ENCODE measurements around the gene SPART.
"Not testable (repeated sequence)": the region's sequence is repeated elsewhere in the genome, so short reads cannot be mapped to it uniquely, and the experiment has no call there.

The SPART gene

DNA sequence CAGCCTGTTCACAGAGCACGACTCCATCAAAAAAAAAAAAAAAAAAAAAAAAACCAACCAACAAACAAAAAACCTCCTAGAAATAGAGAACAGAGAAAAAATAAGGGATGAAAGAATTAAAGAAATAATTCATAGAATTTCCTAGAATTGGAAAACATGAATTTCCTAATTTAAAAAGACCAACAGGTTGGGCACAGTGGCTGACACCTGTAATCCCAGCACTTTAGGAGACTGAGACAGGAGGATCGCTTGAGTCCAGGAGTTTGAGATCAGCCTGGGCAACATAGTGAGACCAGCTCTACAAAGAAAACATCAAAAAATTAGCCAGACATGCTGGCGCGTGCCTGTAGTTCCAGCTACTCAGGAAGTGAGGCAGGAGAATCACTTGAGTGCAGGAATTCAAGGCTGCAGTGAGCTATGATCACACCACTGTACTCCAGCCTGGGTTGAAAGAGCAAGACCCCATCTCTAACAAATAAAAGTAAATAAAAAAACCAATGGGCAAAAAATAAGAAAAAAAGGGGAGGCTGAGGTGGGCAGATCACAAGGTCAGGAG, 6.5 kb downstream of the SPART start:
- Histone ChIP-seq H3K4me3 (ENCODE audit: low read length) (no peak overlapping the region), H3K4me1 (ENCODE audit: low read length) (no peaks in the 10 kb centered on the region), H3K27me3 (ENCODE audit: low read depth, low read length) (no peaks in the 10 kb centered on the region), H3K9ac (ENCODE audit: low read length) (no peak overlapping the region), H3K4me2 (ENCODE audit: low read length) (no peak overlapping the region), H3K79me2 (ENCODE audit: low read length) (no peaks in the 10 kb centered on the region), H3K27ac (ENCODE audit: low read length) (no peak overlapping the region), H2AFZ (ENCODE audit: low read depth, low read length) (no peak overlapping the region), H3K9me3 (ENCODE audit: insufficient read depth, low read length) (no peaks in the 10 kb centered on the region), H4K20me1 (ENCODE audit: insufficient read depth, low read length) (no peaks in the 10 kb centered on the region), H3K36me3 (replicated peaks; ENCODE audit: low read depth, low read length) (no peaks in the 10 kb centered on the region)
- TF ChIP-seq, protein P1, sequence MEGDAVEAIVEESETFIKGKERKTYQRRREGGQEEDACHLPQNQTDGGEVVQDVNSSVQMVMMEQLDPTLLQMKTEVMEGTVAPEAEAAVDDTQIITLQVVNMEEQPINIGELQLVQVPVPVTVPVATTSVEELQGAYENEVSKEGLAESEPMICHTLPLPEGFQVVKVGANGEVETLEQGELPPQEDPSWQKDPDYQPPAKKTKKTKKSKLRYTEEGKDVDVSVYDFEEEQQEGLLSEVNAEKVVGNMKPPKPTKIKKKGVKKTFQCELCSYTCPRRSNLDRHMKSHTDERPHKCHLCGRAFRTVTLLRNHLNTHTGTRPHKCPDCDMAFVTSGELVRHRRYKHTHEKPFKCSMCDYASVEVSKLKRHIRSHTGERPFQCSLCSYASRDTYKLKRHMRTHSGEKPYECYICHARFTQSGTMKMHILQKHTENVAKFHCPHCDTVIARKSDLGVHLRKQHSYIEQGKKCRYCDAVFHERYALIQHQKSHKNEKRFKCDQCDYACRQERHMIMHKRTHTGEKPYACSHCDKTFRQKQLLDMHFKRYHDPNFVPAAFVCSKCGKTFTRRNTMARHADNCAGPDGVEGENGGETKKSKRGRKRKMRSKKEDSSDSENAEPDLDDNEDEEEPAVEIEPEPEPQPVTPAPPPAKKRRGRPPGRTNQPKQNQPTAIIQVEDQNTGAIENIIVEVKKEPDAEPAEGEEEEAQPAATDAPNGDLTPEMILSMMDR (IDR thresholded peaks at IDR 0.05; ENCODE audit: low read depth, low read length), result no peak
- no peak for TF ChIP-seq EZH2phosphoT487 (IDR thresholded peaks at IDR 0.05; ENCODE audit: low read depth)

GRCh38 chr13:36337938-36338641, 8.1 kb downstream of the SPART start:
- Histone ChIP-seq H2AFZ (ENCODE audit: low read depth, low read length) (no peak overlapping the region), H3K4me3 (ENCODE audit: low read length) (no peak overlapping the region), H3K79me2 (ENCODE audit: low read length) (no peaks in the 10 kb centered on the region), H3K9ac (ENCODE audit: low read length) (no peak overlapping the region), H3K27me3 (ENCODE audit: low read depth, low read length) (no peaks in the 10 kb centered on the region), H3K36me3 (replicated peaks; ENCODE audit: low read depth, low read length) (no peaks in the 10 kb centered on the region), H4K20me1 (ENCODE audit: insufficient read depth, low read length) (no peaks in the 10 kb centered on the region), H3K9me3 (ENCODE audit: insufficient read depth, low read length) (no peaks in the 10 kb centered on the region), H3K27ac (ENCODE audit: low read length) (no peak overlapping the region), H3K4me2 (ENCODE audit: low read length) (no peak overlapping the region), H3K4me1 (ENCODE audit: low read length) (no peaks in the 10 kb centered on the region)
- TF ChIP-seq EZH2phosphoT487 (IDR thresholded peaks at IDR 0.05; ENCODE audit: low read depth), result no peak
- TF ChIP-seq, protein P1 (IDR thresholded peaks at IDR 0.05; ENCODE audit: low read depth, low read length), result no peak

DNA sequence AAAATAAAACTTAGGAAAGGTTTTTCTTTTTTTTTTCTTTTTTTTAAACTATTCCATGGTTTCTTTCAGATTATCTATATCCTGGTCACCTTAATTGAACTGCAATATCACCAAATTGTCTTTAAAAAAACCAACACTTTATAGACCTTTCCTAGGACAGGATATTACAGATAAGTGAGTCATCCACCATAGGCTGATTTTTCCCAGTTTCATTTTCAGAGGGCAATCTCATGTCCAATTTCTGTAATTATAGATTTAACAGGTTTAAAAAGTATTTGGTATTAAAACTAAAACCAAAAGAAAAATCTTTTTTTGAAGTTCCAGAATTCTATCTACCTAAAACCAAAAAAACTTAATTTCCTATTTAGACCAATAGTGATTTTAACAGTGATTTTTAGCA, 13.2 kb downstream of the SPART start:
- no peak for TF ChIP-seq EZH2phosphoT487 (IDR thresholded peaks at IDR 0.05; ENCODE audit: low read depth)
- TF ChIP-seq, protein P1 (IDR thresholded peaks at IDR 0.05; ENCODE audit: low read depth, low read length), result no peak
- H3K9ac ChIP-seq (ENCODE audit: low read length), result no peak overlapping the region
- H3K4me1 ChIP-seq (ENCODE audit: low read length), result no peaks in the 10 kb centered on the region
- no peaks in the 10 kb centered on the region for H4K20me1 ChIP-seq (ENCODE audit: insufficient read depth, low read length)
- H3K27ac ChIP-seq (ENCODE audit: low read length), result no peak overlapping the region
- no peak overlapping the region for H3K4me3 ChIP-seq (ENCODE audit: low read length)
- no peaks in the 10 kb centered on the region for H3K27me3 ChIP-seq (ENCODE audit: low read depth, low read length)
- H3K79me2 ChIP-seq (ENCODE audit: low read length), result no peaks in the 10 kb centered on the region
- no peak overlapping the region for H2AFZ ChIP-seq (ENCODE audit: low read depth, low read length)
- H3K4me2 ChIP-seq (ENCODE audit: low read length), result no peak overlapping the region
- no peaks in the 10 kb centered on the region for H3K9me3 ChIP-seq (ENCODE audit: insufficient read depth, low read length)
- H3K36me3 ChIP-seq (replicated peaks; ENCODE audit: low read depth, low read length), result no peaks in the 10 kb centered on the region

GRCh38 chr13:36332255-36332654, 13.9 kb downstream of the SPART start:
- H3K36me3 ChIP-seq (replicated peaks; ENCODE audit: low read depth, low read length); H2AFZ ChIP-seq (ENCODE audit: low read depth, low read length); H3K27me3 ChIP-seq (ENCODE audit: low read depth, low read length); H3K27ac ChIP-seq (ENCODE audit: low read length); H3K4me1 ChIP-seq (ENCODE audit: low read length); H3K79me2 ChIP-seq (ENCODE audit: low read length); H3K4me2 ChIP-seq (ENCODE audit: low read length); H3K4me3 ChIP-seq (ENCODE audit: low read length); H3K9me3 ChIP-seq (ENCODE audit: insufficient read depth, low read length); H3K9ac ChIP-seq (ENCODE audit: low read length); H4K20me1 ChIP-seq (ENCODE audit: insufficient read depth, low read length): not testable (repeated sequence)
